Transverse colon (tissue), 4 donors: Measurements from ENCODE around the gene LIPF.

Source experiments
- CTCF ChIP-seq, 5 experiments: fragments of 200-600 bp in 3 of 5; fragments of 450-650 bp in 2 of 5; sonication (generic) in 3 of 5; IDR thresholded peaks; 1 replicate in 2 of 5; 2 replicates in 3 of 5; pipeline ENCODE4 v1.5.1; 2016 to 2017; ENCODE audit warnings: antibody characterized with exemption in 5 of 5, inconsistent platforms in 3 of 5, mild to moderate bottlenecking in 2 of 5, moderate library complexity in 1 of 5
- POLR2A ChIP-seq: fragments of 450-650 bp; IDR thresholded peaks from one replicate; pipeline ENCODE4 v1.6.1; 2016; ENCODE audit warnings: antibody characterized with exemption, mild to moderate bottlenecking, moderate library complexity
- POLR2AphosphoS5 ChIP-seq, 3 donors: sonication (generic); formaldehyde crosslinking; IDR thresholded peaks; one replicate each; pipeline ENCODE4 v1.6.1; 2016; ENCODE audit warnings: antibody characterized with exemption in 3 of 3

GRCh38 chr10:88661577-88661976 is 2.7 kb upstream of the LIPF start:
- TF ChIP-seq CTCF (IDR thresholded peaks at IDR 0.05), result no peak
- no peak for TF ChIP-seq POLR2A
- no peak for TF ChIP-seq POLR2AphosphoS5 (IDR thresholded peaks at IDR 0.05)
